Measurements from ENCODE around the gene ADORA2B. TPM values are rescaled to one million over a fixed set of nuclear protein-coding genes. Genes with fewer than 3 reads are reported as not detected.
"Not testable (repeated sequence)": the region's sequence is repeated elsewhere in the genome, so short reads cannot be mapped to it uniquely, and the experiment has no call there.

Gene ADORA2B
- total RNA-seq, 4 donors from 2014 or later: 41.4 to 68.9 (median 52.0) TPM

- no peaks in the 10 kb centered on the region for H3K9me3 ChIP-seq
- no peaks in the 10 kb centered on the region for H3K27me3 ChIP-seq
- WGBS, 2 donors (ENCODE audit: low coverage in 1 of 2): 84% methylated on average over 5 of the region's 5 CpGs; no CpG with 5 or more reads in 1 of the 2 donors
- intact Hi-C loops (cut with DNase I; ENCODE audit: low total_unique reads) (no loop called here), in situ Hi-C loops (cut with MboI; ENCODE audit: low pct_ligation_motif_present in 1 of 4, low pct_unique_long_range_greater_than_20kb in 1 of 4, low sequenced_read_pairs in 3 of 4) (no loop called here)
- no peak for DNase-seq
- TF ChIP-seq POLR2A (IDR thresholded peaks at IDR 0.05): no peak
- TF ChIP-seq CTCF (IDR thresholded peaks at IDR 0.05): no peak
- no peak for TF ChIP-seq EP300 (IDR thresholded peaks at IDR 0.05; ENCODE audit: low read depth)
- TF ChIP-seq POLR2AphosphoS5 (IDR thresholded peaks at IDR 0.05): no peak
- no peak overlapping the region for H3K27ac ChIP-seq
- no peak overlapping the region for H3K4me3 ChIP-seq
- no peaks in the 10 kb centered on the region for H3K36me3 ChIP-seq
- H3K4me1 ChIP-seq: no peaks in the 10 kb centered on the region
Observed at GRCh38 chr17:15910791-15911190, 34.1 kb upstream of the ADORA2B start.

GRCh38 chr17:15911701-15912100 lies 33.2 kb upstream of the ADORA2B start:
- in situ Hi-C loops (cut with MboI; ENCODE audit: low pct_ligation_motif_present in 1 of 4, low pct_unique_long_range_greater_than_20kb in 1 of 4, low sequenced_read_pairs in 3 of 4); H3K27me3 ChIP-seq; H3K4me3 ChIP-seq; DNase-seq; H3K36me3 ChIP-seq; intact Hi-C loops (cut with DNase I; ENCODE audit: low total_unique reads); H3K27ac ChIP-seq; H3K4me1 ChIP-seq; H3K9me3 ChIP-seq: not testable (repeated sequence)
- WGBS, 2 donors (ENCODE audit: low coverage in 1 of 2): 89 to 93% methylated on average over 3 to 5 of the region's 5 CpGs

GRCh38 chr17:15912416-15912955 lies 32.4 kb upstream of the ADORA2B start:
- Histone ChIP-seq H3K27me3 (peaks cover 7% of the 10 kb centered on the region), H3K4me3 (no peak overlapping the region), H3K36me3 (no peaks in the 10 kb centered on the region), H3K9me3 (no peaks in the 10 kb centered on the region), H3K4me1 (peaks cover 0 to 4% (median 2%) of the 10 kb centered on the region in 4 donors), H3K27ac (no peak overlapping the region)
- 87% methylated on average over 9 of the region's 9 CpGs; no CpG with 5 or more reads in 1 of the 2 donors for WGBS, 2 donors (ENCODE audit: low coverage in 1 of 2)
- no peak for TF ChIP-seq CTCF (IDR thresholded peaks at IDR 0.05)
- TF ChIP-seq POLR2A (IDR thresholded peaks at IDR 0.05): no peak
- no peak for TF ChIP-seq POLR2AphosphoS5 (IDR thresholded peaks at IDR 0.05)
- no peak for TF ChIP-seq EP300 (IDR thresholded peaks at IDR 0.05; ENCODE audit: low read depth)
- DNase-seq: no peak
- in situ Hi-C loops (cut with MboI; ENCODE audit: low pct_ligation_motif_present in 1 of 4, low pct_unique_long_range_greater_than_20kb in 1 of 4, low sequenced_read_pairs in 3 of 4): no loop called here
- intact Hi-C loops (cut with DNase I; ENCODE audit: low total_unique reads): no loop called here

GRCh38 chr17:15913826-15914225 lies 31.1 kb upstream of the ADORA2B start:
- H3K27ac ChIP-seq: no peak overlapping the region
- H3K27me3 ChIP-seq: peaks cover 11% of the 10 kb centered on the region
- no peak for TF ChIP-seq CTCF (IDR thresholded peaks at IDR 0.05)
- TF ChIP-seq EP300 (IDR thresholded peaks at IDR 0.05; ENCODE audit: low read depth): no peak
- TF ChIP-seq POLR2A (IDR thresholded peaks at IDR 0.05): no peak
- TF ChIP-seq POLR2AphosphoS5 (IDR thresholded peaks at IDR 0.05): no peak
- no peaks in the 10 kb centered on the region for H3K36me3 ChIP-seq
- intact Hi-C loops (cut with DNase I; ENCODE audit: low total_unique reads): no loop called here
- in situ Hi-C loops (cut with MboI; ENCODE audit: low pct_ligation_motif_present in 1 of 4, low pct_unique_long_range_greater_than_20kb in 1 of 4, low sequenced_read_pairs in 3 of 4): no loop called here
- WGBS, 2 donors (ENCODE audit: low coverage in 1 of 2): 96% methylated on average over 3 of the region's 3 CpGs; no CpG with 5 or more reads in 1 of the 2 donors
- H3K4me3 ChIP-seq: no peak overlapping the region
- H3K4me1 ChIP-seq: peaks cover 0 to 12% (median 2%) of the 10 kb centered on the region in 4 donors
- H3K9me3 ChIP-seq: no peaks in the 10 kb centered on the region
- DNase-seq: no peak
